H9 (cell line): Measurements from ENCODE around the gene TRIM26. TPM values are rescaled to one million over a fixed set of nuclear protein-coding genes. Genes with fewer than 3 reads are reported as not detected.

Experiments used
- DNase-seq: peaks from one replicate; pipeline ENCODE4 v3.0.0-alpha.2; 2017
- H2AFZ ChIP-seq: one replicate; pipeline ENCODE4 v1.6.1; 2013; ENCODE audit warnings: mild to moderate bottlenecking, low read length, control low read depth, moderate library complexity
- H2AK5ac ChIP-seq: 2 replicates; pipeline ENCODE4 v1.6.1; 2013; ENCODE audit warnings: low read length, control low read depth, mixed read lengths; ENCODE audit not compliant: insufficient read length
- H2BK120ac ChIP-seq: one replicate; pipeline ENCODE4 v1.6.1; 2013; ENCODE audit warnings: low read depth, mild to moderate bottlenecking, low read length, control low read depth, inconsistent platforms; ENCODE audit not compliant: poor library complexity, severe bottlenecking
- H2BK12ac ChIP-seq: 2 replicates; pipeline ENCODE4 v1.6.1; 2013; ENCODE audit warnings: low read length, control low read depth, mixed read lengths, low read depth; ENCODE audit not compliant: insufficient read length
- H2BK15ac ChIP-seq: 2 replicates; pipeline ENCODE4 v1.6.1; 2013; ENCODE audit warnings: low read depth, low read length, control low read depth
- H2BK20ac ChIP-seq: one replicate; pipeline ENCODE4 v1.6.1; 2013; ENCODE audit warnings: low read depth, mild to moderate bottlenecking, low read length, control low read depth, inconsistent platforms; ENCODE audit not compliant: poor library complexity, severe bottlenecking
- H2BK5ac ChIP-seq: 2 replicates; pipeline ENCODE4 v1.6.1; 2013; ENCODE audit warnings: low read length, control low read depth, mixed read lengths; ENCODE audit not compliant: insufficient read length
- H3K14ac ChIP-seq: 2 replicates; pipeline ENCODE4 v1.6.1; 2013; ENCODE audit warnings: low read length, control low read depth; ENCODE audit not compliant: insufficient read depth
- H3K18ac ChIP-seq: 2 replicates; pipeline ENCODE4 v1.6.1; 2013; ENCODE audit warnings: low read depth, mild to moderate bottlenecking, mixed read lengths, low read length, control low read depth; ENCODE audit not compliant: insufficient read length
- H3K23ac ChIP-seq: 2 replicates; pipeline ENCODE4 v1.6.1; 2013; ENCODE audit warnings: low read length, control low read depth, mixed read lengths, low read depth; ENCODE audit not compliant: insufficient read length
- H3K23me2 ChIP-seq: 2 replicates; pipeline ENCODE4 v1.6.1; 2013; ENCODE audit warnings: low read depth, mild to moderate bottlenecking, mixed read lengths, low read length, control low read depth; ENCODE audit not compliant: insufficient read length, poor library complexity, severe bottlenecking
- H3K27ac ChIP-seq: 2 replicates; pipeline ENCODE4 v1.5.1; 2013; ENCODE audit warnings: low read length, control low read depth, mixed read lengths, low read depth; ENCODE audit not compliant: insufficient read length
- H3K27me3 ChIP-seq: 2 replicates; pipeline ENCODE4 v1.6.1; 2013; ENCODE audit warnings: low read length, control low read depth, inconsistent platforms; ENCODE audit not compliant: insufficient read depth
- H3K4ac ChIP-seq: 2 replicates; pipeline ENCODE4 v1.6.1; 2013; ENCODE audit warnings: low read depth, mild to moderate bottlenecking, control low read depth, inconsistent platforms, low read length, moderate library complexity
- H3K4me1 ChIP-seq: 2 replicates; pipeline ENCODE4 v1.6.1; 2013; ENCODE audit warnings: low read length, control low read depth, inconsistent platforms; ENCODE audit not compliant: insufficient read depth
- H3K4me2 ChIP-seq: 2 replicates; pipeline ENCODE4 v1.6.1; 2013; ENCODE audit warnings: low read length, control low read depth, mixed read lengths; ENCODE audit not compliant: insufficient read length, insufficient read depth
- H3K56ac ChIP-seq: 2 replicates; pipeline ENCODE4 v1.6.1; 2013; ENCODE audit warnings: low read depth, mild to moderate bottlenecking, mixed read lengths, low read length, control low read depth; ENCODE audit not compliant: insufficient read length
- H3K79me1 ChIP-seq: 2 replicates; pipeline ENCODE4 v1.6.1; 2013; ENCODE audit warnings: low read depth, mild to moderate bottlenecking, moderate library complexity, low read length, control low read depth, inconsistent platforms; ENCODE audit not compliant: insufficient read depth, poor library complexity, severe bottlenecking
- H3K79me2 ChIP-seq: 2 replicates; pipeline ENCODE4 v1.6.1; 2013; ENCODE audit warnings: low read length, control low read depth, inconsistent platforms; ENCODE audit not compliant: insufficient read depth
- H3K9ac ChIP-seq: 2 replicates; pipeline ENCODE4 v1.6.1; 2013; ENCODE audit warnings: low read length, control low read depth, mixed read lengths; ENCODE audit not compliant: insufficient read length; ENCODE audit errors: extremely low read depth
- H3K9me3 ChIP-seq: one replicate; pipeline ENCODE4 v1.6.1; 2013; ENCODE audit warnings: low read depth, low read length, inconsistent platforms; ENCODE audit not compliant: control insufficient read depth
- H3T11ph ChIP-seq: one replicate; pipeline ENCODE4 v1.6.1; 2013; ENCODE audit warnings: mild to moderate bottlenecking, low read length, control low read depth, inconsistent platforms
- H4K20me1 ChIP-seq: one replicate; pipeline ENCODE4 v1.6.1; 2013; ENCODE audit not compliant: control insufficient read depth, insufficient read length, insufficient read depth
- H4K5ac ChIP-seq: 2 replicates; pipeline ENCODE4 v1.6.1; 2013; ENCODE audit warnings: low read depth, mild to moderate bottlenecking, mixed read lengths, low read length, control low read depth; ENCODE audit not compliant: insufficient read length
- H4K8ac ChIP-seq: replicated peaks from 2 replicates; pipeline ENCODE4 v1.6.1; 2013; ENCODE audit warnings: low read length, control low read depth, mixed read lengths, low read depth; ENCODE audit not compliant: insufficient read length
- H4K91ac ChIP-seq: 2 replicates; pipeline ENCODE4 v1.6.1; 2013; ENCODE audit warnings: low read depth, mild to moderate bottlenecking, moderate library complexity, mixed read lengths, low read length, control low read depth; ENCODE audit not compliant: insufficient read length
- H3K27ac Mint-ChIP-seq, 3 experiments: 2 replicates in 2 of 3; 3 replicates in 1 of 3; pipeline ENCODE4 v1.8.0; 2020 to 2021; ENCODE audit warnings: mixed read lengths in 3 of 3, mild to moderate bottlenecking in 1 of 3, moderate library complexity in 1 of 3
- H3K27me3 Mint-ChIP-seq: 2 replicates; pipeline ENCODE4 v1.8.0; 2021; ENCODE audit warnings: low read depth, mild to moderate bottlenecking, moderate library complexity, mixed read lengths
- H3K36me3 Mint-ChIP-seq, 3 experiments: 2 replicates in 2 of 3; 3 replicates in 1 of 3; pipeline ENCODE4 v1.8.0; 2020 to 2021; ENCODE audit warnings: low read depth in 3 of 3, mixed read lengths in 3 of 3; ENCODE audit not compliant: insufficient read depth in 1 of 3
- H3K4me1 Mint-ChIP-seq, 2 experiments: 2 replicates each; pipeline ENCODE4 v1.8.0; 2020; ENCODE audit warnings: mixed read lengths in 2 of 2
- H3K4me3 Mint-ChIP-seq, 2 experiments: 2 replicates in 1 of 2; 3 replicates in 1 of 2; pipeline ENCODE4 v1.8.0; 2020 to 2021; ENCODE audit warnings: mild to moderate bottlenecking in 2 of 2, mixed read lengths in 2 of 2, moderate library complexity in 1 of 2
- H3K9me3 Mint-ChIP-seq, 2 experiments: 2 replicates in 1 of 2; 3 replicates in 1 of 2; pipeline ENCODE4 v1.8.0; 2020; ENCODE audit warnings: mild to moderate bottlenecking in 2 of 2, mixed read lengths in 2 of 2, moderate library complexity in 1 of 2
- CTCF ChIP-seq: fragments of 200-600 bp; sonication (generic); conservative IDR thresholded peaks from 3 replicates; pipeline ENCODE4 v1.8.0; 2021; ENCODE audit warnings: antibody characterized with exemption, mild to moderate bottlenecking
- WGBS: extraction: QIAGEN DNeasy Blood & Tissue Kit; methylation state at CpG from one replicate; pipeline ENCODE4 v1.1.7; 2013; ENCODE audit warnings: missing lambda C conversion rate, low lambda C conversion rate, mixed read lengths; ENCODE audit not compliant: insufficient read length; ENCODE audit errors: extremely low coverage; 5-methylcytosine and 5-hydroxymethylcytosine counted together
- total RNA-seq: library from RNA; stranded (reverse); gene quantifications from 2 replicates; pipeline ENCODE4 v1.2.1, GENCODE V29; 2021

TRIM26 gene
- total RNA-seq, 1 experiment from 2014 or later = 35.8 TPM

DNA sequence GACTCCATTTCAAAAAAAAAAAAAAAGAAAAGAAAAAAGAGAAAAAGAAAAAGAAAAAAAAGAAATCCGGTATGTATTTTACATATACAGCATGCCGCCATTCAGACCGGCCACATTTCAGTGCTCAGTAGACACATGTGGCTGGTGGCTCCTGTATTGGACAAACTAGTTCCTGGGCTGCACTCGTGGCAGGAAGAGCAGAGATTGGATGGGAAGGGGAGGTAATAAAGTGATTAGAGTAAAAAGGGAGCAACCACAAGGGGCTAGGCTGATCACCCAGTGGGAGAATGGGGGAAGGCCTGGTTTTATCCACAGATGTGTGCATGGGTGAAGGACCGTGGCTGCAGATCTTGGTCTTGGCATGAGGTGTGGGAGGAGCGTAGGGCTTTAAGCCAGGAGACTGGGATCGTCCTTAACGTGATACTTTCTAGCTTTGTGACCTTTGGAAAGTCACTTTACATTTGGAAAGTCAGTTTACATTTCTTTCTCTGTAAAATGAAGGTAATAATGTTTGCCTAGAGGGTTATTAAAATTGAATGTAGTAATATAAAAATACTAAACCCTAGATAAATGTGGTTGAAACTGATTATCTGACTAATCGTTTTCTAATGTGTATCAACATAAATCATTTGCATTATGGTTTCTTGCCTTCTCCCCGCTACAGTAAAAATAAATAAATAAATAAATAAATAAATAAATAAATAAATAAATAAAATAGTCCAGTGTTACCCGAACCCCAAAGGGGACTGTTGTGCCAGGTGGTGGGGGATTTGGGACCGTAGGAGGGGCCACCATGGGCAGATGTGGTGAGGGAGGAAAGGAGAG, 50.7 kb downstream of the TRIM26 start:
- Histone ChIP-seq H4K8ac (no peak overlapping the region), H3K9ac (no peak overlapping the region), H3K56ac (no peak overlapping the region), H4K20me1 (no peaks in the 10 kb centered on the region), H2AK5ac (no peak overlapping the region), H3K23ac (no peak overlapping the region), H4K91ac (no peak overlapping the region), H2AFZ (no peak overlapping the region), H3K4ac (no peak overlapping the region), H3K18ac (no peak overlapping the region), H3K79me2 (no peaks in the 10 kb centered on the region), H3K27ac (no peak overlapping the region), H4K5ac (no peak overlapping the region), H2BK20ac (no peak overlapping the region), H3K23me2 (no peaks in the 10 kb centered on the region), H2BK120ac (no peak overlapping the region), H3K79me1 (no peaks in the 10 kb centered on the region), H3K9me3 (no peaks in the 10 kb centered on the region), H3K27me3 (no peaks in the 10 kb centered on the region), H3K4me2 (no peak overlapping the region), H3K4me1 (peaks cover 3% of the 10 kb centered on the region; the same call in 1 of the 2 replicates), H2BK12ac (no peak overlapping the region), H3T11ph (no peak overlapping the region), H3K14ac (peak overlapping the region; percentile 72; the same call in 1 of the 2 replicates), H2BK15ac (no peak overlapping the region), H2BK5ac (no peak overlapping the region)
- no peak overlapping the region for H3K4me3 Mint-ChIP-seq
- H3K36me3 Mint-ChIP-seq = no peaks in the 10 kb centered on the region
- TF ChIP-seq CTCF = no peak
- no peak overlapping the region for H3K27ac Mint-ChIP-seq
- peaks cover 46% of the 10 kb centered on the region for H3K27me3 Mint-ChIP-seq
- DNase-seq = no peak
- no CpG with 5 or more reads among the region's 12 CpGs for WGBS
- H3K4me1 Mint-ChIP-seq = no peaks in the 10 kb centered on the region
- H3K9me3 Mint-ChIP-seq = no peaks in the 10 kb centered on the region
